Adipose tissue (tissue), 3 donors: ENCODE results near the gene BACH2. TPM values are rescaled to one million over a fixed set of nuclear protein-coding genes. Genes with fewer than 3 reads are reported as not detected.
"Not testable (repeated sequence)": the region's sequence is repeated elsewhere in the genome, so short reads cannot be mapped to it uniquely, and the experiment has no call there.

Experiments
- H3K27ac ChIP-seq: one replicate; pipeline ENCODE4 v1.5.1; 2013; ENCODE audit warnings: low read depth, low read length
- WGBS, 3 donors: extraction: QIAGEN DNeasy Blood & Tissue Kit; methylation state at CpG; one replicate each; pipeline ENCODE4 v1.1.7; 2013; 5-methylcytosine and 5-hydroxymethylcytosine counted together
- polyA plus RNA-seq, 3 donors: library from polyadenylated mRNA; stranded (reverse); fragments of 200-250 nt; gene quantifications; one replicate each; pipeline ENCODE4 v1.2.3, GENCODE V29; 2013
- donor health status: healthy with polysubstance abuse.
- donor health status: Bipolar disorder and iron deficiency.
- donor health status: healthy.

BACH2 gene
- polyA plus RNA-seq, 3 donors, result 0.52 to 0.79 (median 0.53) TPM

GRCh38 chr6:90151576-90152422 lies 144.8 kb downstream of the BACH2 start:
- 82 to 90% (median 88%) methylated on average over 4 of the region's 4 CpGs for WGBS, 3 donors
- no peak overlapping the region for H3K27ac ChIP-seq

- no peak overlapping the region for H3K27ac ChIP-seq
- WGBS, 3 donors, result 36 to 83% (median 78%) methylated on average over 3 of the region's 3 CpGs
Measured at GRCh38 chr6:90149280-90149679, 147.4 kb downstream of the BACH2 start.

GRCh38 chr6:90148867-90149266 lies 147.8 kb downstream of the BACH2 start:
- H3K27ac ChIP-seq, result no peak overlapping the region
- WGBS, 3 donors, result 65 to 92% (median 90%) methylated on average over 5 of the region's 5 CpGs

- 76 to 87% (median 79%) methylated on average over 13 of the region's 13 CpGs for WGBS, 3 donors
- H3K27ac ChIP-seq, result no peak overlapping the region
Measured at GRCh38 chr6:90146921-90147649, 149.6 kb downstream of the BACH2 start.

- WGBS, 3 donors, result 83 to 94% (median 92%) methylated on average over 4 of the region's 4 CpGs
- H3K27ac ChIP-seq, result no peak overlapping the region
Measured at GRCh38 chr6:90146024-90146423, 150.6 kb downstream of the BACH2 start.

GRCh38 chr6:90144928-90145555 lies 151.6 kb downstream of the BACH2 start:
- H3K27ac ChIP-seq, result no peak overlapping the region
- 93% methylated on average over 3 of the region's 3 CpGs for WGBS, 3 donors

- no peak overlapping the region for H3K27ac ChIP-seq
- WGBS, 3 donors, result 81 to 93% (median 86%) methylated on average over 3 of the region's 3 CpGs
Measured at GRCh38 chr6:90144396-90144795, 152.2 kb downstream of the BACH2 start.

- 95 to 99% (median 97%) methylated on average over 1 of the region's 1 CpG for WGBS, 3 donors
- no peak overlapping the region for H3K27ac ChIP-seq
Measured at GRCh38 chr6:90140683-90141082, 156.0 kb downstream of the BACH2 start.

GRCh38 chr6:90139272-90139817 lies 157.3 kb downstream of the BACH2 start:
- no peak overlapping the region for H3K27ac ChIP-seq
- WGBS, 3 donors, result 81 to 85% (median 84%) methylated on average over 7 of the region's 7 CpGs

GRCh38 chr6:90136837-90137568 lies 159.6 kb downstream of the BACH2 start:
- 79 to 86% (median 80%) methylated on average over 2 of the region's 2 CpGs for WGBS, 3 donors

GRCh38 chr6:90136176-90136575 lies 160.5 kb downstream of the BACH2 start:
- 78 to 93% (median 91%) methylated on average over 2 of the region's 2 CpGs for WGBS, 3 donors

More at GRCh38 chr6:90136837-90137568, 159.6 kb downstream of the BACH2 start:
- H3K27ac ChIP-seq, result no peak overlapping the region

GRCh38 chr6:90135667-90136066 lies 161.0 kb downstream of the BACH2 start:
- H3K27ac ChIP-seq, result no peak overlapping the region
- 57 to 87% (median 73%) methylated on average over 5 of the region's 5 CpGs for WGBS, 3 donors

More at GRCh38 chr6:90136176-90136575, 160.5 kb downstream of the BACH2 start:
- no peak overlapping the region for H3K27ac ChIP-seq

- 69 to 95% (median 93%) methylated on average over 1 to 3 of the region's 3 CpGs for WGBS, 3 donors
- H3K27ac ChIP-seq, result not testable (repeated sequence)
Measured at GRCh38 chr6:90133664-90134063, 163.0 kb downstream of the BACH2 start.

GRCh38 chr6:90131614-90132423 lies 164.8 kb downstream of the BACH2 start:
- no peak overlapping the region for H3K27ac ChIP-seq
- 59 to 74% (median 61%) methylated on average over 7 of the region's 7 CpGs for WGBS, 3 donors

GRCh38 chr6:90131125-90131524 lies 165.5 kb downstream of the BACH2 start:
- no peak overlapping the region for H3K27ac ChIP-seq
- 76 to 82% (median 79%) methylated on average over 1 of the region's 1 CpG for WGBS, 3 donors

- H3K27ac ChIP-seq, result not testable (repeated sequence)
- WGBS, 3 donors, result 14 to 79% (median 70%) methylated on average over 1 to 2 of the region's 2 CpGs
Measured at GRCh38 chr6:90128687-90129086, 168.0 kb downstream of the BACH2 start.

GRCh38 chr6:90127595-90127994 lies 169.0 kb downstream of the BACH2 start:
- WGBS, 3 donors, result 68 to 84% (median 71%) methylated on average over 7 of the region's 7 CpGs
- no peak overlapping the region for H3K27ac ChIP-seq
